H54 (cell line): ENCODE results near the gene EIF4A3.

Source experiments
- DNase-seq: peaks from one replicate; pipeline ENCODE4 v3.0.0; 2011; ENCODE audit warnings: low spot score, mixed read lengths; ENCODE audit not compliant: insufficient read length
- FAIRE-seq: peaks from 3 replicates; lab custom pipeline; 2011; peaks lifted over from hg19 to GRCh38; lab: Jason Lieb, UNC
- POLR2A ChIP-seq: IDR thresholded peaks from 2 replicates; pipeline ENCODE4 v1.6.1; 2011; ENCODE audit warnings: low read depth, mild to moderate bottlenecking, low read length

The EIF4A3 gene

DNA sequence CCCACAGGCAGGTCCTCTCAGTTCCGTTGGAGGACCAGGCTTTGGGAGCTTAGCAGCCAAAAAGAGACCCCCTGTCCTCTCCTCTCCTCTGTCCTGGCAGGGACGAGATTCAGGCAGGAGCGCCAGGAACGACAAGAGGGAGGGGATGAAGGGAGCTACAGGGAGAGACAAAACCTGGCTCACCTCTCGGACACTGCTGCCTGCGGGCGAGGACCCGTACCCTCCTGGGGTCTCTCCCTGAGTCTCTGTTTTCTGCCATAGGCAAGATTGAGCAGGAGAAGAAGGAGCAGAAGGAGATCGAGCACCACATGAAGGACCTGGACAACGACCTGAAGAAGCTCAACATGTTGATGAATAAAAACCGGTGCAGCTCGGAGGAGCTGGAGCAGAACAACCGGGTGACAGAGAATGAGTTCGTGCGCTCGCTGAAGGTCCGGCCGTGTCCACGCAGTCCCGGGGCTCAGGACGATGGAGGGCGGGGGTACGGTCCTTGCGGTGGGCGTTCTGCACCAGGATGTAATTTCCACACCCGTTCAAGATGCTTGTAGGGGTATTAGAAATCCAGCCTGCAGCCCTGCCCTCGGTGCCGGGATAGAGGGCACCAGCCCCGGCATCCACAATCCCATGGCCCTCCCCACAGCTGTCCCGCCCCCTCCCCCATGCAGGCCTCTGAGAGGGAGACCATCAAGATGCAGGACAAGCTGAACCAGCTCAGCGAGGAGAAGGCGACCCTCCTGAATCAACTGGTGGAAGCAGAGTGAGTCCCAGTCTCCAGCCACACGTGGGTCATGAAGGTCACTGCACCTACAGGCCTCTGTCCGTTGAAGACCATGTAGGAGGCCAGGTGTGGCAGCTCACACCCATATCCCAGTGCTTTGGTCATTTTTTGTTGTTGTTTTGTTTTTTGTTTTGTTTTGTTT is 59.3 kb downstream of the EIF4A3 start:
- DNase-seq (no peak), FAIRE-seq (no peak)
- TF ChIP-seq POLR2A, result no peak

DNA sequence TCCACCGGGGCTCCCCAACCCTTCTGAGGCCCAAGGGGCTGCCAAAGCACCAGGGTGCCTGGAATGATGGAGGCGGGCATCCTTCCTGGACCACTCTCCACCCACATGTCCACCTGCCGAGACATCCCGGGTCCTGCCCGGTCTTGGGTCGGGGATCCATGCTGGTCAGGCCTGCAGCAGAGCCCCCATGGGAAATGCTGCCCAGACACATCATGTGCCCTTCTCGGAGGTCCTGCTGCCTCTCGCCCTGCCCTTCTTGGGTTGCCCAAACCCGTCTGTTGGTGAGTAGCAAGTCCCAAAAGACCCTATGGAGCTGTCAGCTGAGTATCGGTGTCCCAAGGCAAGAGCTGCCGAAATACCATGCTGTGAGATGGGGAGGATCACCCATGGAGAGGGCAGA is 60.3 kb downstream of the EIF4A3 start:
- DNase-seq (no peak), FAIRE-seq (no peak)
- no peak for TF ChIP-seq POLR2A

DNA sequence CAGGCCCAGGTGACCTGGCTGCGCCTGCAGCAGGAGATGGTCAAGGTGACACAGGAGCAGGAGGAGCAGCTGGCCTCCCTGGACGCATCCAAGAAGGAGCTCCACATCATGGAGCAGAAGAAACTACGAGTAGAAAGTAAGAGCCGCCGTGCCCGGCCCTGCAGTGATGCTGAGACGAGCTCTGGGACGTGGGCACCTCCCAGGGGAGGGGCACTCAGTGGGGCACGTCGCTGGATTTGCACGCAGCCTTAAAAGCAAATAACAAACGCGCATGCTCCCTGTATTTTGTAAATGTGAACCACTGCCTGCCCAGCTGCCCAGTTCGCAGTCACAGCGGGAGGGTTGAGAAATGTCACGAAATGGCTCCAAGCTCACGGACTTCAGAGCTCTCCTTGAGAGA is 60.8 kb downstream of the EIF4A3 start:
- DNase-seq, result no peak
- FAIRE-seq, result no peak
- TF ChIP-seq POLR2A, result no peak

DNA sequence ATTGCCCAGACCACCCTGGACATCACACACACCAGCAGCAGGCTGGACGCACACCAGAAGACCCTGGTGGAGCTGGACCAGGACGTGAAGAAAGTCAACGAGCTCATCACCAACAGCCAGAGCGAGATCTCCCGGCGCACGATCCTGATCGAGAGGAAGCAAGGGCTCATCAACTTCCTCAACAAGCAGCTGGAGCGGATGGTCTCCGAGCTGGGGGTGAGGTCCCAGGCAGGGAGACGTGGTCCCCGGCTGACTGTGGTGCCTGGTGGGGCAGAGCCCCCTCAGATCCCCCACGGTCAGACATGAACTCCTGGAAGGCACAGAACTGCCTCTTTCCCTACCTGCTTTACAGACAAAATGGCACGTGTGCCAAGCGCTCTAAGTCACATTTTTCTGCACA is 62.2 kb downstream of the EIF4A3 start:
- no peak for TF ChIP-seq POLR2A
- FAIRE-seq, result no peak
- no peak for DNase-seq
